SK-N-SH (cell line): ENCODE results near the gene GGT7.

Experiments used
- CTCF ChIP-seq: fragments of 200-600 bp; sonication (generic); IDR thresholded peaks from 2 replicates; pipeline ENCODE4 v1.6.1; 2017; ENCODE audit warnings: antibody characterized with exemption, mild to moderate bottlenecking, moderate library complexity
- EP300 ChIP-seq, 2 experiments: IDR thresholded peaks; 2 replicates each; pipeline versions ENCODE4 v1.4.0 to v1.6.1; 2012; ENCODE audit warnings: borderline replicate concordance in 1 of 2, low read depth in 1 of 2, low read length in 1 of 2
- EZH2phosphoT487 ChIP-seq: fragments of 200-600 bp; sonication (generic); IDR thresholded peaks from 2 replicates; pipeline ENCODE4 v1.6.1; 2017; ENCODE audit warnings: low read depth, mixed run types, mild to moderate bottlenecking, antibody characterized with exemption, moderate library complexity, borderline replicate concordance
- IRF3 ChIP-seq: fragments of 150-350 bp; IDR thresholded peaks from 2 replicates; pipeline ENCODE4 v1.6.1; 2016; ENCODE audit warnings: mild to moderate bottlenecking, low read depth, low read length
- JUND ChIP-seq: IDR thresholded peaks from 2 replicates; pipeline ENCODE4 v1.4.0; 2012
- MAX ChIP-seq: IDR thresholded peaks from 2 replicates; pipeline ENCODE4 v1.4.0; 2012; ENCODE audit warnings: low read depth
- MXI1 ChIP-seq: IDR thresholded peaks from 2 replicates; pipeline ENCODE4 v1.6.1; 2012; ENCODE audit warnings: mild to moderate bottlenecking, low read depth, low read length, improper control_type of control experiment
- NRF1 ChIP-seq: IDR thresholded peaks from 2 replicates; pipeline ENCODE4 v1.6.1; 2012; ENCODE audit warnings: low read depth, mild to moderate bottlenecking, low read length
- POLR2AphosphoS5 ChIP-seq: IDR thresholded peaks from 2 replicates; pipeline ENCODE4 v1.6.1; 2012; ENCODE audit warnings: low read depth, low read length
- RAD21 ChIP-seq: IDR thresholded peaks from 2 replicates; pipeline ENCODE4 v1.6.1; 2012; ENCODE audit warnings: mild to moderate bottlenecking, low read length
- REST ChIP-seq: IDR thresholded peaks from 2 replicates; pipeline ENCODE4 v1.6.1; 2012; ENCODE audit warnings: mild to moderate bottlenecking, low read depth, low read length, moderate library complexity
- USF2 ChIP-seq: fragments of 150-350 bp; IDR thresholded peaks from 2 replicates; pipeline ENCODE4 v1.6.1; 2017; ENCODE audit warnings: antibody characterized with exemption, low read length, low read depth, borderline replicate concordance
- YY1 ChIP-seq: IDR thresholded peaks from 2 replicates; pipeline ENCODE4 v1.4.0; 2012; ENCODE audit warnings: low read depth, mild to moderate bottlenecking
- ZBTB33 ChIP-seq: IDR thresholded peaks from 2 replicates; pipeline ENCODE4 v1.4.0; 2012; ENCODE audit warnings: low read depth, borderline replicate concordance

GRCh38 chr20:34834459-34834893 is 38.2 kb downstream of the GGT7 start:
- TF ChIP-seq CTCF (peak; percentile 66), EZH2phosphoT487 (no peak), REST (no peak), EP300 (IDR thresholded peaks at IDR 0.05; ENCODE audit: borderline replicate concordance in 1 of 2, low read depth in 1 of 2, low read length in 1 of 2) (no peak), POLR2AphosphoS5 (no peak), YY1 (no peak), IRF3 (no peak), ZBTB33 (no peak), RAD21 (peak; percentile 72), MXI1 (no peak), JUND (no peak), MAX (no peak), USF2 (no peak), NRF1 (no peak)
